ENCODE data around the gene TSC22D1.

GRCh38 chr13:44489751-44490150 is 86.4 kb downstream of the TSC22D1 start:
- TF ChIP-seq CTCF (IDR thresholded peaks at IDR 0.05; ENCODE audit: low read depth, low read length, missing input control) (no peak), REST (IDR thresholded peaks at IDR 0.05) (no peak), GABPA (IDR thresholded peaks at IDR 0.05 in 1 of 2, conservative IDR thresholded peaks at IDR 0.05 in 1 of 2) (no peak), HNF4G (IDR thresholded peaks at IDR 0.05) (no peak), SP1 (IDR thresholded peaks at IDR 0.05) (no peak), JUND (IDR thresholded peaks at IDR 0.05) (no peak), MAX (IDR thresholded peaks at IDR 0.05) (no peak), ATF3 (IDR thresholded peaks at IDR 0.05) (no peak), ZBTB33 (IDR thresholded peaks at IDR 0.05) (no peak), FOXA1 (IDR thresholded peaks at IDR 0.05) (no peak)
